Thoracic aorta (tissue), 2 donors: ENCODE data around the gene ASIP. TPM values are rescaled to one million over a fixed set of nuclear protein-coding genes. Genes with fewer than 3 reads are reported as not detected.
A peak's percentile ranks its signal among the peaks of the same experiment; 100 is the strongest.
"Not testable (repeated sequence)": the region's sequence is repeated elsewhere in the genome, so short reads cannot be mapped to it uniquely, and the experiment has no call there.

Experiments used
- ATAC-seq: fragments of 150-250 bp; one replicate; pipeline ENCODE4 v1.8.0; 2017; ENCODE audit warnings: low read depth; ENCODE audit not compliant: insufficient number of reproducible peaks, low FRiP score
- DNase-seq: peaks from one replicate; pipeline ENCODE4 v3.0.0-alpha.2; 2020; ENCODE audit warnings: low spot score
- H3K27ac ChIP-seq, 2 donors: fragments of 200-600 bp; sonication (generic); 1 replicate in 1 of 2; 2 replicates in 1 of 2; pipeline ENCODE4 v1.5.1; 2016; ENCODE audit warnings: mild to moderate bottlenecking in 2 of 2, moderate library complexity in 2 of 2
- H3K27me3 ChIP-seq: fragments of 200-600 bp; sonication (generic); replicated peaks from 2 replicates; pipeline ENCODE4 v1.6.0; 2016; ENCODE audit warnings: mild to moderate bottlenecking; ENCODE audit not compliant: insufficient read depth
- H3K36me3 ChIP-seq: fragments of 200-600 bp; sonication (generic); one replicate; pipeline ENCODE4 v1.5.1; 2016
- H3K4me1 ChIP-seq, 2 donors: fragments of 200-600 bp; sonication (generic); 1 replicate in 1 of 2; 2 replicates in 1 of 2; pipeline versions ENCODE4 v1.5.1 to v1.6.0; 2016; ENCODE audit warnings: low read depth in 2 of 2, mild to moderate bottlenecking in 1 of 2; ENCODE audit not compliant: control insufficient read depth in 1 of 2
- H3K4me3 ChIP-seq: fragments of 200-600 bp; sonication (generic); 2 replicates; pipeline ENCODE4 v1.5.1; 2016; ENCODE audit warnings: mild to moderate bottlenecking
- H3K9me3 ChIP-seq: fragments of 200-600 bp; sonication (generic); 2 replicates; pipeline ENCODE4 v1.5.1; 2016
- CTCF ChIP-seq: fragments of 200-600 bp; sonication (generic); IDR thresholded peaks from one replicate; pipeline ENCODE4 v1.5.1; 2019; ENCODE audit warnings: antibody characterized with exemption
- total RNA-seq, 2 donors: library from RNA; depleted of rRNA; stranded (reverse); fragments of >200 nt; gene quantifications; one replicate each; pipeline versions ENCODE4 v1.1.0 to v1.2.3, GENCODE V29; 2016

ASIP gene
- total RNA-seq, 2 donors from 2014 or later, result not detected

GRCh38 chr20:34216382-34216742 is 24.9 kb upstream of the ASIP start:
- peak overlapping the region in 1 of 2 donors; percentile 46 for H3K27ac ChIP-seq
- no peaks in the 10 kb centered on the region for H3K36me3 ChIP-seq
- H3K9me3 ChIP-seq, result no peaks in the 10 kb centered on the region
- TF ChIP-seq CTCF, result no peak
- no peak for DNase-seq
- ATAC-seq, result no peak
- H3K4me3 ChIP-seq, result peak overlapping the region; percentile 71
- peaks cover 0 to 13% of the 10 kb centered on the region in 2 donors for H3K4me1 ChIP-seq
- no peaks in the 10 kb centered on the region for H3K27me3 ChIP-seq

- Histone ChIP-seq H3K4me3 (no peak overlapping the region), H3K36me3 (no peaks in the 10 kb centered on the region), H3K9me3 (no peaks in the 10 kb centered on the region), H3K27me3 (no peaks in the 10 kb centered on the region), H3K4me1 (peaks cover 0 to 8% of the 10 kb centered on the region in 2 donors), H3K27ac (no peak overlapping the region)
- DNase-seq, result no peak
- ATAC-seq, result no peak
- TF ChIP-seq CTCF, result no peak
These were observed 20.7 kb upstream of the ASIP start for GRCh38 chr20:34220561-34220960.

- Histone ChIP-seq H3K27me3 (no peaks in the 10 kb centered on the region), H3K27ac (no peak overlapping the region), H3K4me1 (no peaks in the 10 kb centered on the region), H3K9me3 (no peaks in the 10 kb centered on the region), H3K4me3 (no peak overlapping the region), H3K36me3 (no peaks in the 10 kb centered on the region)
- ATAC-seq (no peak), DNase-seq (no peak)
- TF ChIP-seq CTCF, result no peak
These were observed 19.0 kb upstream of the ASIP start for GRCh38 chr20:34222208-34222607.

- not testable (repeated sequence) for H3K9me3 ChIP-seq, ATAC-seq, H3K4me1 ChIP-seq, H3K36me3 ChIP-seq, H3K27ac ChIP-seq, H3K27me3 ChIP-seq, H3K4me3 ChIP-seq, DNase-seq
These were observed 17.0 kb upstream of the ASIP start for GRCh38 chr20:34224251-34224650.

GRCh38 chr20:34231634-34232033 is 9.6 kb upstream of the ASIP start:
- H3K4me1 ChIP-seq, result no peaks in the 10 kb centered on the region
- no peak overlapping the region for H3K27ac ChIP-seq
- H3K9me3 ChIP-seq, result no peaks in the 10 kb centered on the region
- H3K4me3 ChIP-seq, result no peak overlapping the region
- DNase-seq, result no peak
- H3K27me3 ChIP-seq, result no peaks in the 10 kb centered on the region
- TF ChIP-seq CTCF, result no peak
- ATAC-seq, result no peak
- H3K36me3 ChIP-seq, result no peaks in the 10 kb centered on the region

GRCh38 chr20:34232494-34233087 is 8.6 kb upstream of the ASIP start:
- DNase-seq (no peak), ATAC-seq (no peak)
- Histone ChIP-seq H3K27me3 (no peaks in the 10 kb centered on the region), H3K36me3 (no peaks in the 10 kb centered on the region), H3K9me3 (no peaks in the 10 kb centered on the region), H3K4me3 (no peak overlapping the region), H3K4me1 (no peaks in the 10 kb centered on the region), H3K27ac (no peak overlapping the region)
- no peak for TF ChIP-seq CTCF
